ENCODE measurements around the gene ADORA2B.
"Not testable (repeated sequence)": the region's sequence is repeated elsewhere in the genome, so short reads cannot be mapped to it uniquely, and the experiment has no call there.

ADORA2B gene

GRCh38 chr17:15944759-15945526, at the start of gene ADORA2B:
Gene ADORA2B, plus strand, starts transcription at chr17:15945130. Its CDS starts 119 bp downstream, at chr17:15945249.
- Histone ChIP-seq H3K9ac (no peak within 1 kb of the TSS), H3K4me1 (no peaks in the 10 kb centered on the region)

GRCh38 chr17:15896277-15896676, 48.7 kb upstream of the ADORA2B start:
- H3K4me1 ChIP-seq = peaks cover 11% of the 10 kb centered on the region
- no peaks in the 10 kb centered on the region for H3K79me2 ChIP-seq
- H3K4me3 ChIP-seq (ENCODE audit: low read depth, low read length) = no peak overlapping the region
- H3K9ac ChIP-seq = no peak overlapping the region
- H3K4me2 ChIP-seq (ENCODE audit: low read length) = no peak overlapping the region
- no peak for TF ChIP-seq CTCF (IDR thresholded peaks at IDR 0.05)
- no peak overlapping the region for H3K27ac ChIP-seq
- H3K36me3 ChIP-seq (ENCODE audit: control insufficient read depth, insufficient read depth, low read length) = no peaks in the 10 kb centered on the region
- no peak overlapping the region for H2AFZ ChIP-seq
- H3K9me3 ChIP-seq (ENCODE audit: control insufficient read depth, low read length) = no peaks in the 10 kb centered on the region
- no peaks in the 10 kb centered on the region for H3K27me3 ChIP-seq (ENCODE audit: control insufficient read depth, insufficient read depth, low read length)

More at GRCh38 chr17:15944759-15945526, at the start of gene ADORA2B:
- Histone ChIP-seq H3K36me3 (ENCODE audit: control insufficient read depth, insufficient read depth, low read length) (no peaks in the 10 kb centered on the region), H3K79me2 (no peaks in the 10 kb centered on the region), H3K27me3 (ENCODE audit: control insufficient read depth, insufficient read depth, low read length) (no peaks in the 10 kb centered on the region), H3K4me2 (ENCODE audit: low read length) (peak within 1 kb of the TSS; percentile 91), H3K27ac (no peak within 1 kb of the TSS), H3K9me3 (ENCODE audit: control insufficient read depth, low read length) (no peaks in the 10 kb centered on the region), H2AFZ (peak within 1 kb of the TSS; percentile 91), H3K4me3 (ENCODE audit: low read depth, low read length) (peak within 1 kb of the TSS; percentile 41)
- TF ChIP-seq CTCF (IDR thresholded peaks at IDR 0.05) = peak; percentile 24

- Histone ChIP-seq H3K79me2 (no peaks in the 10 kb centered on the region), H2AFZ (no peak overlapping the region), H3K36me3 (ENCODE audit: control insufficient read depth, insufficient read depth, low read length) (no peaks in the 10 kb centered on the region), H3K27ac (no peak overlapping the region), H3K9ac (no peak overlapping the region), H3K9me3 (ENCODE audit: control insufficient read depth, low read length) (no peaks in the 10 kb centered on the region), H3K4me2 (ENCODE audit: low read length) (no peak overlapping the region), H3K4me3 (ENCODE audit: low read depth, low read length) (no peak overlapping the region), H3K4me1 (peaks cover 11% of the 10 kb centered on the region), H3K27me3 (ENCODE audit: control insufficient read depth, insufficient read depth, low read length) (no peaks in the 10 kb centered on the region)
- no peak for TF ChIP-seq CTCF (IDR thresholded peaks at IDR 0.05)
These were observed 48.1 kb upstream of the ADORA2B start for GRCh38 chr17:15896834-15897233.

- not testable (repeated sequence) for H3K79me2 ChIP-seq; H3K9ac ChIP-seq; H2AFZ ChIP-seq; H3K27me3 ChIP-seq (ENCODE audit: control insufficient read depth, insufficient read depth, low read length); H3K4me1 ChIP-seq; H3K9me3 ChIP-seq (ENCODE audit: control insufficient read depth, low read length); H3K36me3 ChIP-seq (ENCODE audit: control insufficient read depth, insufficient read depth, low read length); H3K4me2 ChIP-seq (ENCODE audit: low read length); H3K27ac ChIP-seq; H3K4me3 ChIP-seq (ENCODE audit: low read depth, low read length)
These were observed 45.3 kb upstream of the ADORA2B start for GRCh38 chr17:15899596-15899995.

- H3K79me2 ChIP-seq = no peaks in the 10 kb centered on the region
- no peak overlapping the region for H3K9ac ChIP-seq
- H3K36me3 ChIP-seq (ENCODE audit: control insufficient read depth, insufficient read depth, low read length) = no peaks in the 10 kb centered on the region
- no peak overlapping the region for H2AFZ ChIP-seq
- H3K4me3 ChIP-seq (ENCODE audit: low read depth, low read length) = no peak overlapping the region
- H3K4me2 ChIP-seq (ENCODE audit: low read length) = no peak overlapping the region
- TF ChIP-seq CTCF (IDR thresholded peaks at IDR 0.05) = no peak
- no peak overlapping the region for H3K27ac ChIP-seq
- peaks cover under 1% of the 10 kb centered on the region for H3K9me3 ChIP-seq (ENCODE audit: control insufficient read depth, low read length)
- no peaks in the 10 kb centered on the region for H3K4me1 ChIP-seq
- no peaks in the 10 kb centered on the region for H3K27me3 ChIP-seq (ENCODE audit: control insufficient read depth, insufficient read depth, low read length)
These were observed 44.1 kb upstream of the ADORA2B start for GRCh38 chr17:15900871-15901270.

GRCh38 chr17:15905236-15905635, 39.7 kb upstream of the ADORA2B start:
- H2AFZ ChIP-seq; H3K27ac ChIP-seq; H3K4me1 ChIP-seq; H3K9me3 ChIP-seq (ENCODE audit: control insufficient read depth, low read length); H3K79me2 ChIP-seq; H3K4me2 ChIP-seq (ENCODE audit: low read length); H3K27me3 ChIP-seq (ENCODE audit: control insufficient read depth, insufficient read depth, low read length); H3K36me3 ChIP-seq (ENCODE audit: control insufficient read depth, insufficient read depth, low read length); H3K4me3 ChIP-seq (ENCODE audit: low read depth, low read length); H3K9ac ChIP-seq: not testable (repeated sequence)
